Liver (tissue), 9 donors: ENCODE measurements around the gene WDR90. TPM values are rescaled to one million over a fixed set of nuclear protein-coding genes. Genes with fewer than 3 reads are reported as not detected.
A peak's percentile ranks its signal among the peaks of the same experiment; 100 is the strongest.

Experiments used
- DNase-seq: peaks from one replicate; pipeline ENCODE4 v3.0.0-alpha.2; 2017; ENCODE audit warnings: low spot score
- H3K27ac ChIP-seq, 2 donors: one replicate each; pipeline ENCODE4 v1.7.0; 2013; ENCODE audit warnings: inconsistent platforms in 2 of 2, low read length in 2 of 2, control low read depth in 1 of 2, low read depth in 1 of 2, mild to moderate bottlenecking in 1 of 2
- H3K27me3 ChIP-seq, 4 donors: one replicate each; pipeline versions ENCODE4 v1.6.1 to v1.7.0; 2013; ENCODE audit warnings: low read length in 3 of 4, inconsistent platforms in 1 of 4, mild to moderate bottlenecking in 1 of 4, moderate library complexity in 1 of 4; ENCODE audit not compliant: control insufficient read depth in 4 of 4, insufficient read depth in 4 of 4
- H3K36me3 ChIP-seq, 4 donors: one replicate each; pipeline versions ENCODE4 v1.6.1 to v1.7.0; 2013; ENCODE audit warnings: low read length in 3 of 4, mild to moderate bottlenecking in 3 of 4, low read depth in 1 of 4, moderate library complexity in 1 of 4; ENCODE audit not compliant: control insufficient read depth in 4 of 4, insufficient read depth in 3 of 4
- H3K4me1 ChIP-seq, 4 donors: one replicate each; pipeline versions ENCODE4 v1.6.1 to v1.7.0; 2013; ENCODE audit warnings: low read length in 3 of 4, mild to moderate bottlenecking in 3 of 4, moderate library complexity in 1 of 4; ENCODE audit not compliant: control insufficient read depth in 4 of 4, insufficient read depth in 4 of 4
- H3K4me3 ChIP-seq, 3 donors: one replicate each; pipeline versions ENCODE4 v1.6.1 to v1.7.0; 2013; ENCODE audit warnings: low read length in 3 of 3, control low read depth in 1 of 3, low read depth in 1 of 3, mild to moderate bottlenecking in 1 of 3
- H3K9ac ChIP-seq, 2 donors: one replicate each; pipeline ENCODE4 v1.7.0; 2013; ENCODE audit warnings: low read length in 2 of 2, mild to moderate bottlenecking in 2 of 2, moderate library complexity in 2 of 2, control low read depth in 1 of 2, low read depth in 1 of 2
- H3K9me3 ChIP-seq, 4 donors: one replicate each; pipeline versions ENCODE4 v1.6.1 to v1.7.0; 2013; ENCODE audit warnings: low read length in 3 of 4; ENCODE audit not compliant: control insufficient read depth in 4 of 4
- CTCF ChIP-seq: fragments of 150-350 bp; IDR thresholded peaks from 2 replicates; pipeline ENCODE4 v1.5.1; 2017; ENCODE audit warnings: improper control_type of control experiment, low read depth, low read length; ENCODE audit not compliant: missing input control
- EGR1 ChIP-seq, 2 donors: IDR thresholded peaks; 2 replicates each; pipeline ENCODE4 v1.6.1; 2016 to 2018; ENCODE audit warnings: antibody characterized with exemption in 2 of 2, low read depth in 2 of 2
- FOXA2 ChIP-seq: IDR thresholded peaks from 2 replicates; pipeline ENCODE4 v1.6.1; 2016; ENCODE audit warnings: antibody characterized with exemption
- HNF4A ChIP-seq, 2 donors: conservative IDR thresholded peaks; 2 replicates each; pipeline ENCODE4 v1.6.1; 2016; ENCODE audit warnings: antibody characterized with exemption in 2 of 2, mild to moderate bottlenecking in 2 of 2
- NR2F2 ChIP-seq: IDR thresholded peaks from 2 replicates; pipeline ENCODE4 v1.6.1; 2016; ENCODE audit warnings: antibody characterized with exemption
- RAD21 ChIP-seq, 2 donors: IDR thresholded peaks; 2 replicates each; pipeline ENCODE4 v1.6.1; 2016; ENCODE audit warnings: antibody characterized with exemption in 2 of 2, mild to moderate bottlenecking in 2 of 2
- RXRA ChIP-seq, 2 donors: IDR thresholded peaks; 2 replicates each; pipeline ENCODE4 v1.6.1; 2017 to 2018; ENCODE audit warnings: antibody characterized with exemption in 2 of 2, mild to moderate bottlenecking in 1 of 2
- WGBS: extraction: QIAGEN DNeasy Blood & Tissue Kit; methylation state at CpG from one replicate; pipeline ENCODE4 v1.1.7; 2013; 5-methylcytosine and 5-hydroxymethylcytosine counted together
- polyA plus RNA-seq, 2 donors: library from polyadenylated mRNA; stranded (reverse) in 1 of 2; unstranded in 1 of 2; fragments of 200-250 nt in 1 of 2; fragments of >200 nt in 1 of 2; fragmentation: Nextera tagmentation in 1 of 2; extraction: Ambion mirVana in 1 of 2; gene quantifications; one replicate each; pipeline versions ENCODE4 v1.2.1 to v1.2.3, GENCODE V29; 2013 to 2015
- total RNA-seq, 2 donors: library from RNA; depleted of rRNA; stranded (reverse); fragments of >200 nt; gene quantifications; one replicate each; pipeline ENCODE4 v1.2.3, GENCODE V29; 2014
- TF ChIP-seq, protein P1 (sequence below): IDR thresholded peaks from 2 replicates; pipeline ENCODE4 v1.6.1; 2016; ENCODE audit warnings: antibody characterized with exemption, mild to moderate bottlenecking
- TF ChIP-seq, protein P2 (sequence below): IDR thresholded peaks from 2 replicates; pipeline ENCODE4 v1.6.1; 2016; ENCODE audit warnings: antibody characterized with exemption
- donor health status: healthy.
- donor health status: healthy.
- donor health status: healthy.
- donor health status: healthy.
- donor health status: healthy.

WDR90 gene
- total and polyA plus RNA-seq, 4 donors, result 4.7 to 13.4 (median 7.9) TPM

GRCh38 chr16:627454-628239 is 21.5 kb upstream of the WDR90 start:
- no peak overlapping the region for H3K27ac ChIP-seq
- peaks cover 0 to 12% (median 4%) of the 10 kb centered on the region in 4 donors for H3K36me3 ChIP-seq
- 75% methylated on average over 50 of the region's 50 CpGs for WGBS

DNA sequence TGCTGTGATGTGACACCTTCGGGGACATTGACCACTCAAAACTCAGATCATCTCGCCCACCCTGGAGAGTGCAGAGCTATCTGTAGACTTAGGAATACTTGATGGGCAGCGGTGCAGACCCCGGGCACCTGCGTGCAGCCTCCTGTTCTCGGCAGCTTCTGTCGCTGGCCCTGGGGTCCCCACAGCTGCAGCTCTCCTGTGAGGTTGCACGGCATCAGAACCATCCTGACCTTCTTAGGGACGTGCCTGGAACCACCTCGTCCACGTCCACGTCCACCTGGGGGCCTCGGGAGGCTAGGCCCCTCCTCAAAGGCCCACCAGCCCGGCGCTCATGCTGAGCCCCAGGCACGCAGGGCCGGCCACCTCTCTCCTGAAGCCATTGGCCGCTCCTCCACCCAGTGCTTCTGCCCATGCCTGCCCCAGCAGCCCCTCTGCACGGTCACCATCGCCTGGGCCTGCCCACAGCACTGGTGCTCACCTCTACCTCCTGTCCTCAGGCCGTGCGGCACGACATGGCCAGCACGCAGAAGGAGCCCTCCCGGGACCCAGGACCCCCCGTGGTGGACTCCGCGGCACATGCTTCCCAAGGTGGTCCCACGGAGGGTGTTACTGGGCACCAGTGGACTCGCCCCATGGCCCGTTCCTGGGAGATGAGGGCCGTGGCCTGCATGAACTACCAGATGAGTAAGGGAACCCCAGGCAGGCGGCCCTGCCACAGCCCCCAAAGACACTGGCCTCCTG is 20.7 kb upstream of the WDR90 start:
- Histone ChIP-seq H3K9me3 (no peaks in the 10 kb centered on the region), H3K27me3 (no peaks in the 10 kb centered on the region), H3K36me3 (peaks cover 0 to 12% (median 7%) of the 10 kb centered on the region in 4 donors), H3K4me1 (peaks cover 29 to 47% (median 42%) of the 10 kb centered on the region in 4 donors), H3K27ac (peak overlapping the region in 1 of 2 donors; percentile 59), H3K9ac (no peak overlapping the region), H3K4me3 (no peak overlapping the region)
- no peak for DNase-seq
- TF ChIP-seq, protein P1, sequence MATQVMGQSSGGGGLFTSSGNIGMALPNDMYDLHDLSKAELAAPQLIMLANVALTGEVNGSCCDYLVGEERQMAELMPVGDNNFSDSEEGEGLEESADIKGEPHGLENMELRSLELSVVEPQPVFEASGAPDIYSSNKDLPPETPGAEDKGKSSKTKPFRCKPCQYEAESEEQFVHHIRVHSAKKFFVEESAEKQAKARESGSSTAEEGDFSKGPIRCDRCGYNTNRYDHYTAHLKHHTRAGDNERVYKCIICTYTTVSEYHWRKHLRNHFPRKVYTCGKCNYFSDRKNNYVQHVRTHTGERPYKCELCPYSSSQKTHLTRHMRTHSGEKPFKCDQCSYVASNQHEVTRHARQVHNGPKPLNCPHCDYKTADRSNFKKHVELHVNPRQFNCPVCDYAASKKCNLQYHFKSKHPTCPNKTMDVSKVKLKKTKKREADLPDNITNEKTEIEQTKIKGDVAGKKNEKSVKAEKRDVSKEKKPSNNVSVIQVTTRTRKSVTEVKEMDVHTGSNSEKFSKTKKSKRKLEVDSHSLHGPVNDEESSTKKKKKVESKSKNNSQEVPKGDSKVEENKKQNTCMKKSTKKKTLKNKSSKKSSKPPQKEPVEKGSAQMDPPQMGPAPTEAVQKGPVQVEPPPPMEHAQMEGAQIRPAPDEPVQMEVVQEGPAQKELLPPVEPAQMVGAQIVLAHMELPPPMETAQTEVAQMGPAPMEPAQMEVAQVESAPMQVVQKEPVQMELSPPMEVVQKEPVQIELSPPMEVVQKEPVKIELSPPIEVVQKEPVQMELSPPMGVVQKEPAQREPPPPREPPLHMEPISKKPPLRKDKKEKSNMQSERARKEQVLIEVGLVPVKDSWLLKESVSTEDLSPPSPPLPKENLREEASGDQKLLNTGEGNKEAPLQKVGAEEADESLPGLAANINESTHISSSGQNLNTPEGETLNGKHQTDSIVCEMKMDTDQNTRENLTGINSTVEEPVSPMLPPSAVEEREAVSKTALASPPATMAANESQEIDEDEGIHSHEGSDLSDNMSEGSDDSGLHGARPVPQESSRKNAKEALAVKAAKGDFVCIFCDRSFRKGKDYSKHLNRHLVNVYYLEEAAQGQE, result no peak
- TF ChIP-seq NR2F2 (no peak), FOXA2 (no peak), RXRA (IDR thresholded peaks at IDR 0.05) (no peak), CTCF (no peak), EGR1 (IDR thresholded peaks at IDR 0.05; ENCODE audit: low read depth in 2 of 2) (no peak), RAD21 (IDR thresholded peaks at IDR 0.05) (no peak)
- TF ChIP-seq, protein P2, sequence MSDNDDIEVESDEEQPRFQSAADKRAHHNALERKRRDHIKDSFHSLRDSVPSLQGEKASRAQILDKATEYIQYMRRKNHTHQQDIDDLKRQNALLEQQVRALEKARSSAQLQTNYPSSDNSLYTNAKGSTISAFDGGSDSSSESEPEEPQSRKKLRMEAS, result no peak
- WGBS, result 94% methylated on average over 33 of the region's 33 CpGs

More at GRCh38 chr16:627454-628239, 21.5 kb upstream of the WDR90 start:
- DNase-seq, result peak; percentile 48
- Histone ChIP-seq H3K9ac (no peak overlapping the region), H3K27me3 (no peaks in the 10 kb centered on the region), H3K4me1 (peaks cover 29 to 47% (median 42%) of the 10 kb centered on the region in 4 donors), H3K4me3 (no peak overlapping the region), H3K9me3 (no peaks in the 10 kb centered on the region)
- TF ChIP-seq NR2F2 (no peak), HNF4A (conservative IDR thresholded peaks at IDR 0.05) (peak; percentile 34 to 36), RXRA (IDR thresholded peaks at IDR 0.05) (peak; percentile 6 to 21)
